A673 (cell line): ENCODE results near the gene PEX16. TPM values are rescaled to one million over a fixed set of nuclear protein-coding genes. Genes with fewer than 3 reads are reported as not detected.

ENCODE experiments used
- BruUV-seq: library from RNA; stranded (reverse); fragments of 400-500 nt; replicated peaks from 2 replicates; lab custom pipeline; 2021; lab: Mats Ljungman, UMichigan
- CTCF ChIA-PET: fragments of 300-600 bp; sonication (Branson Sonifier 250); formaldehyde crosslinking; loops from one replicate; lab custom pipeline; 2022; ENCODE audit warnings: antibody characterized with exemption; lab: Charles Lee
- POLR2A ChIA-PET: fragments of 300-600 bp; sonication (Branson Sonifier 250); formaldehyde crosslinking; loops from one replicate; lab custom pipeline; 2022; ENCODE audit warnings: antibody characterized with exemption; ENCODE audit not compliant: low non-redundant PET; lab: Charles Lee
- DNase-seq: peaks from one replicate; pipeline ENCODE4 v3.0.0-alpha.2; 2015; ENCODE audit warnings: low spot score
- H3K27ac ChIP-seq: fragments of 200-600 bp; sonication (generic); 2 replicates; pipeline ENCODE4 v1.5.1; 2016; ENCODE audit warnings: mixed run types, low read depth, mild to moderate bottlenecking, mixed read lengths, antibody characterized with exemption, low read length; ENCODE audit not compliant: poor library complexity, severe bottlenecking
- H3K27me3 ChIP-seq: fragments of 200-600 bp; sonication (generic); replicated peaks from 2 replicates; pipeline ENCODE4 v1.6.1; 2017; ENCODE audit warnings: mixed run types, low read depth, mild to moderate bottlenecking, mixed read lengths, antibody characterized with exemption, low read length; ENCODE audit not compliant: insufficient read depth, poor library complexity
- H3K36me3 ChIP-seq: fragments of 200-600 bp; sonication (generic); 2 replicates; pipeline ENCODE4 v1.6.1; 2016; ENCODE audit warnings: mixed run types, mild to moderate bottlenecking, mixed read lengths, antibody characterized with exemption, low read length; ENCODE audit not compliant: insufficient read depth, poor library complexity, severe bottlenecking
- H3K4me1 ChIP-seq: fragments of 200-600 bp; sonication (generic); 2 replicates; pipeline ENCODE4 v1.6.1; 2017; ENCODE audit warnings: mixed run types, mild to moderate bottlenecking, mixed read lengths, antibody characterized with exemption, low read length; ENCODE audit not compliant: insufficient read depth, poor library complexity, severe bottlenecking
- H3K4me3 ChIP-seq: fragments of 200-600 bp; sonication (generic); 2 replicates; pipeline ENCODE4 v1.5.1; 2016; ENCODE audit warnings: low read depth, mixed run types, mild to moderate bottlenecking, mixed read lengths, low read length; ENCODE audit not compliant: poor library complexity, severe bottlenecking
- H3K9me3 ChIP-seq: fragments of 200-600 bp; sonication (generic); 2 replicates; pipeline ENCODE4 v1.6.1; 2016; ENCODE audit warnings: mixed run types, low read depth, mild to moderate bottlenecking, mixed read lengths, antibody characterized with exemption, low read length; ENCODE audit not compliant: poor library complexity, severe bottlenecking
- CTCF ChIP-seq: fragments of 300-800, 200-600 bp; sonication (generic); conservative IDR thresholded peaks from 2 replicates; pipeline ENCODE4 v1.5.1; 2017; ENCODE audit warnings: low read depth, mild to moderate bottlenecking, antibody characterized with exemption, low read length, moderate library complexity, mixed read lengths
- EZH2 ChIP-seq: fragments of 200-600 bp; sonication (generic); IDR thresholded peaks from 2 replicates; pipeline ENCODE4 v1.6.1; 2017; ENCODE audit warnings: borderline replicate concordance, low read depth, mild to moderate bottlenecking, mixed read lengths, antibody characterized with exemption, low read length; ENCODE audit not compliant: poor library complexity, severe bottlenecking
- intact Hi-C: fragments of 100-400 bp; cut with micrococcal nuclease; formaldehyde crosslinking; loops from one replicate; pipeline ENCODE4 v1.10.0; 2022; ENCODE audit not compliant: unreplicated experiment
- total RNA-seq: library from RNA; stranded (reverse); gene quantifications from 2 replicates; pipeline ENCODE4 v1.2.3, GENCODE V29; 2021

The PEX16 gene
- total RNA-seq, 1 experiment from 2014 or later, result 64.1 TPM

DNA sequence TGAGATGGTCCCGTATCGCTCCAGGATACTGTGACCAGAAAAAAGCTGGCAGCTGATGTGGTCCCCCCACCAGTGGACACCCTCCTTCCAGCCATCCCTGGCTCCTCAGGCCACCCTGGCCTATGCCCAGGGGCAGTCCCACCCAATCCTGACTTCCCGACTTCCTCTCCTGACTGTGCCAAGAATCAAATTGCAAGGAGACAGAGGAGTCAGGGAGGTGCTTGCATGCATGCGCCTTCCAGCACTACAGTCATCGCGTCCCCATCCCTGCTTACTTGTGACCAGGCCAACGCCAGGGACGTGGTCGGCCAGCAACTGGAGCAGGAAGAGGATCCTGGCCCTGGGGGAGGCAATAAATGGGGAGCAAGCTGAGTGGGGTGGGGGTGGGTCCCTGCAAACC lies 7.1 kb downstream of the PEX16 start:
- Histone ChIP-seq H3K9me3 (no peaks in the 10 kb centered on the region), H3K4me1 (no peaks in the 10 kb centered on the region), H3K4me3 (no peak overlapping the region), H3K36me3 (peaks cover 20% of the 10 kb centered on the region), H3K27me3 (no peaks in the 10 kb centered on the region), H3K27ac (no peak overlapping the region)
- TF ChIP-seq EZH2 (no peak), CTCF (no peak)
- intact Hi-C loops, result no loop called here
- POLR2A ChIA-PET, result no interaction called here
- CTCF ChIA-PET, result no interaction called here
- DNase-seq, result no peak
- BruUV-seq, result no TSS peak

- POLR2A ChIA-PET, result no interaction called here
- intact Hi-C loops, result no loop called here
- H3K27me3 ChIP-seq, result no peaks in the 10 kb centered on the region
- no peaks in the 10 kb centered on the region for H3K9me3 ChIP-seq
- TF ChIP-seq EZH2 (no peak), CTCF (no peak)
- H3K36me3 ChIP-seq, result peaks cover 16% of the 10 kb centered on the region
- H3K4me1 ChIP-seq, result no peaks in the 10 kb centered on the region
- no peak overlapping the region for H3K27ac ChIP-seq
- H3K4me3 ChIP-seq, result no peak overlapping the region
- CTCF ChIA-PET, result no interaction called here
- DNase-seq, result no peak
- BruUV-seq, result no TSS peak
Measured at GRCh38 chr11:45909594-45910475, 7.8 kb downstream of the PEX16 start.

- intact Hi-C loops, result no loop called here
- Histone ChIP-seq H3K27me3 (no peaks in the 10 kb centered on the region), H3K36me3 (peaks cover under 1% of the 10 kb centered on the region), H3K9me3 (no peaks in the 10 kb centered on the region), H3K27ac (peak overlapping the region; percentile 0), H3K4me1 (no peaks in the 10 kb centered on the region), H3K4me3 (no peak overlapping the region)
- BruUV-seq, result no TSS peak
- DNase-seq, result no peak
- ChIA-PET CTCF (no interaction called here), POLR2A (no interaction called here)
- TF ChIP-seq CTCF (no peak), EZH2 (no peak)
Measured at GRCh38 chr11:45907911-45908370, 9.7 kb downstream of the PEX16 start.
